Measurements from ENCODE around the gene IRAK2. TPM values are rescaled to one million over a fixed set of nuclear protein-coding genes. Genes with fewer than 3 reads are reported as not detected.

The IRAK2 gene
- total RNA-seq, 3 donors from 2014 or later (not counting 1 experiment from before 2014, with no cell fraction given) = 10.4 to 28.2 (median 10.9) TPM

- Mint-ChIP-seq H3K27me3 (ENCODE audit: low read depth in 2 of 2) (no peaks in the 10 kb centered on the region), H3K27ac (peak overlapping the region; percentile 33 to 72), H3K4me3 (no peak overlapping the region), H3K4me1 (peaks cover 32 to 38% of the 10 kb centered on the region in 2 donors), H3K36me3 (peaks cover 8% of the 10 kb centered on the region), H3K9me3 (peaks cover 4 to 7% of the 10 kb centered on the region in 2 donors)
- Histone ChIP-seq H3K36me3 (ENCODE audit: control insufficient read depth, insufficient read depth, low read length) (no peaks in the 10 kb centered on the region), H3K27me3 (ENCODE audit: control insufficient read depth, insufficient read depth, low read length) (no peaks in the 10 kb centered on the region), H3K4me1 (ENCODE audit: control insufficient read depth, insufficient read depth, low read length) (peaks cover 40% of the 10 kb centered on the region), H3K27ac (ENCODE audit: low read length) (no peak overlapping the region), H3K9me3 (ENCODE audit: control insufficient read depth, insufficient read depth, low read length) (peaks cover 11% of the 10 kb centered on the region), H3K4me3 (ENCODE audit: low read length) (no peak overlapping the region)
- ATAC-seq = no peak
- intact Hi-C loops (cut with micrococcal nuclease) = no loop called here
- no peak for TF ChIP-seq CTCF (IDR thresholded peaks at IDR 0.05)
- WGBS (ENCODE audit: insufficient coverage) = 94% methylated on average over 8 of the region's 8 CpGs
- no peak for DNase-seq
These were observed 4.3 kb downstream of the IRAK2 start for GRCh38 chr3:10169000-10169496.

GRCh38 chr3:10170915-10171478 lies 6.3 kb downstream of the IRAK2 start:
- Histone ChIP-seq H3K27ac (ENCODE audit: low read length) (no peak overlapping the region), H3K4me1 (ENCODE audit: control insufficient read depth, insufficient read depth, low read length) (peaks cover 25% of the 10 kb centered on the region), H3K27me3 (ENCODE audit: control insufficient read depth, insufficient read depth, low read length) (no peaks in the 10 kb centered on the region), H3K4me3 (ENCODE audit: low read length) (no peak overlapping the region), H3K9me3 (ENCODE audit: control insufficient read depth, insufficient read depth, low read length) (peaks cover 11% of the 10 kb centered on the region), H3K36me3 (ENCODE audit: control insufficient read depth, insufficient read depth, low read length) (no peaks in the 10 kb centered on the region)
- 92% methylated on average over 13 of the region's 13 CpGs for WGBS (ENCODE audit: insufficient coverage)
- peak overlapping the region in 1 of 2 donors; percentile 53 for H3K27ac Mint-ChIP-seq
- H3K27me3 Mint-ChIP-seq (ENCODE audit: low read depth in 2 of 2) = no peaks in the 10 kb centered on the region
- no peak overlapping the region for H3K4me3 Mint-ChIP-seq
- DNase-seq (no peak), ATAC-seq (no peak)
- H3K36me3 Mint-ChIP-seq = peaks cover 8% of the 10 kb centered on the region
- peaks cover 4 to 7% of the 10 kb centered on the region in 2 donors for H3K9me3 Mint-ChIP-seq
- TF ChIP-seq CTCF (IDR thresholded peaks at IDR 0.05) = no peak
- peaks cover 32 to 37% of the 10 kb centered on the region in 2 donors for H3K4me1 Mint-ChIP-seq
- intact Hi-C loops (cut with micrococcal nuclease) = no loop called here

- peaks cover 4 to 7% of the 10 kb centered on the region in 2 donors for H3K9me3 Mint-ChIP-seq
- Histone ChIP-seq H3K27ac (ENCODE audit: low read length) (no peak overlapping the region), H3K27me3 (ENCODE audit: control insufficient read depth, insufficient read depth, low read length) (no peaks in the 10 kb centered on the region), H3K36me3 (ENCODE audit: control insufficient read depth, insufficient read depth, low read length) (peaks cover 10% of the 10 kb centered on the region), H3K9me3 (ENCODE audit: control insufficient read depth, insufficient read depth, low read length) (peaks cover 10% of the 10 kb centered on the region), H3K4me1 (ENCODE audit: control insufficient read depth, insufficient read depth, low read length) (peaks cover 13% of the 10 kb centered on the region), H3K4me3 (ENCODE audit: low read length) (no peak overlapping the region)
- H3K4me3 Mint-ChIP-seq = no peak overlapping the region
- H3K36me3 Mint-ChIP-seq = peaks cover 8% of the 10 kb centered on the region
- no peak for TF ChIP-seq CTCF (IDR thresholded peaks at IDR 0.05)
- DNase-seq (no peak), ATAC-seq (no peak)
- intact Hi-C loops (cut with micrococcal nuclease) = no loop called here
- peaks cover 18 to 25% of the 10 kb centered on the region in 2 donors for H3K4me1 Mint-ChIP-seq
- 90% methylated on average over 10 of the region's 10 CpGs for WGBS (ENCODE audit: insufficient coverage)
- peak overlapping the region in 1 of 2 donors; percentile 72 for H3K27ac Mint-ChIP-seq
- no peaks in the 10 kb centered on the region for H3K27me3 Mint-ChIP-seq (ENCODE audit: low read depth in 2 of 2)
These were observed 8.6 kb downstream of the IRAK2 start for GRCh38 chr3:10173095-10173925.

Measured in natural killer cell (primary cell).